H1 (cell line): ENCODE measurements around the gene TOP2B.

Experiments
- CREB1 ChIP-seq: IDR thresholded peaks from 2 replicates; pipeline ENCODE4 v1.6.1; 2012; ENCODE audit warnings: inconsistent platforms
- CTCF ChIP-seq, 3 experiments: IDR thresholded peaks; 1 replicate in 2 of 3; 2 replicates in 1 of 3; pipeline versions ENCODE4 v1.5.1 to v1.6.1; 2011; ENCODE audit warnings: low read length in 3 of 3, mild to moderate bottlenecking in 3 of 3, inconsistent platforms in 2 of 3, low read depth in 1 of 3, moderate library complexity in 1 of 3; ENCODE audit not compliant: insufficient read depth in 1 of 3; ENCODE audit errors: control extremely low read depth in 1 of 3
- EP300 ChIP-seq, 2 experiments: IDR thresholded peaks; 1 replicate in 1 of 2; 2 replicates in 1 of 2; pipeline ENCODE4 v1.6.1; 2011 to 2012; ENCODE audit warnings: low read depth in 2 of 2, low read length in 2 of 2, mild to moderate bottlenecking in 2 of 2, borderline replicate concordance in 1 of 2, inconsistent platforms in 1 of 2, moderate library complexity in 1 of 2
- EZH2 ChIP-seq: fragments of 200-600 bp; sonication (generic); IDR thresholded peaks from 2 replicates; pipeline ENCODE4 v1.7.1; 2012; ENCODE audit warnings: low read depth, mild to moderate bottlenecking, moderate library complexity, low read length, inconsistent platforms; ENCODE audit not compliant: severe bottlenecking
- GABPA ChIP-seq: IDR thresholded peaks from 2 replicates; pipeline ENCODE4 v1.6.1; 2011; ENCODE audit warnings: mild to moderate bottlenecking, low read length, moderate library complexity, borderline replicate concordance; ENCODE audit not compliant: insufficient read depth
- POLR2A ChIP-seq, 2 experiments: IDR thresholded peaks; 1 replicate in 1 of 2; 2 replicates in 1 of 2; pipeline ENCODE4 v1.6.1; 2011; ENCODE audit warnings: low read depth in 2 of 2, low read length in 2 of 2, mild to moderate bottlenecking in 2 of 2; ENCODE audit errors: control extremely low read depth in 1 of 2
- SIN3A ChIP-seq, 2 experiments: IDR thresholded peaks in 1 of 2; conservative IDR thresholded peaks in 1 of 2; 2 replicates each; pipeline ENCODE4 v1.6.1; 2011 to 2012; ENCODE audit warnings: low read length in 2 of 2, improper control_type of control experiment in 1 of 2, low read depth in 1 of 2, mild to moderate bottlenecking in 1 of 2
- SP1 ChIP-seq: IDR thresholded peaks from 2 replicates; pipeline ENCODE4 v1.6.1; 2011; ENCODE audit warnings: low read depth, low read length
- USF2 ChIP-seq: IDR thresholded peaks from 2 replicates; pipeline ENCODE4 v1.6.1; 2011; ENCODE audit warnings: low read length, improper control_type of control experiment
- YY1 ChIP-seq: IDR thresholded peaks from 2 replicates; pipeline ENCODE4 v1.6.1; 2011; ENCODE audit warnings: low read depth, mild to moderate bottlenecking, low read length

- TF ChIP-seq YY1 (no peak), CTCF (IDR thresholded peaks at IDR 0.05; ENCODE audit: control extremely low read depth in 1 of 3, insufficient read depth in 1 of 3, low read depth in 1 of 3, low read length in 3 of 3) (no peak), EP300 (IDR thresholded peaks at IDR 0.05; ENCODE audit: borderline replicate concordance in 1 of 2, low read depth in 2 of 2, low read length in 2 of 2) (no peak), POLR2A (IDR thresholded peaks at IDR 0.05; ENCODE audit: control extremely low read depth in 1 of 2, low read depth in 2 of 2, low read length in 2 of 2) (no peak), SIN3A (conservative IDR thresholded peaks at IDR 0.05 in 1 of 2, IDR thresholded peaks at IDR 0.05 in 1 of 2; ENCODE audit: low read depth in 1 of 2, low read length in 2 of 2) (no peak), GABPA (no peak), SP1 (no peak), EZH2 (no peak), USF2 (no peak), CREB1 (no peak)
Observed at GRCh38 chr3:25653322-25653721, 11.4 kb downstream of the TOP2B start.
